ENCODE data around the gene TBC1D22A. TPM values are rescaled to one million over a fixed set of nuclear protein-coding genes. Genes with fewer than 3 reads are reported as not detected.

The TBC1D22A gene
- total RNA-seq, 1 donor from 2014 or later, result 28.9 TPM

GRCh38 chr22:47156352-47157092 lies 394.1 kb downstream of the TBC1D22A start:
- H3K4me1 Mint-ChIP-seq (ENCODE audit: unreplicated experiment), result peaks cover 1% of the 10 kb centered on the region
- no peaks in the 10 kb centered on the region for H3K9me3 Mint-ChIP-seq (ENCODE audit: unreplicated experiment)
- no peak overlapping the region for H3K27ac Mint-ChIP-seq (ENCODE audit: unreplicated experiment)
- H3K36me3 Mint-ChIP-seq (ENCODE audit: unreplicated experiment), result peaks cover 2% of the 10 kb centered on the region
- no peaks in the 10 kb centered on the region for H3K27me3 Mint-ChIP-seq (ENCODE audit: unreplicated experiment)
- TF ChIP-seq CTCF (IDR thresholded peaks at IDR 0.05), result no peak
- H3K4me3 Mint-ChIP-seq (ENCODE audit: unreplicated experiment), result no peak overlapping the region
- no peak for DNase-seq (ENCODE audit: extremely low spot score, unreplicated experiment)

GRCh38 chr22:47157093-47157420 lies 394.6 kb downstream of the TBC1D22A start:
- Mint-ChIP-seq H3K4me1 (ENCODE audit: unreplicated experiment) (no peaks in the 10 kb centered on the region), H3K27ac (ENCODE audit: unreplicated experiment) (no peak overlapping the region), H3K36me3 (ENCODE audit: unreplicated experiment) (peaks cover 2% of the 10 kb centered on the region), H3K4me3 (ENCODE audit: unreplicated experiment) (no peak overlapping the region), H3K27me3 (ENCODE audit: unreplicated experiment) (no peaks in the 10 kb centered on the region), H3K9me3 (ENCODE audit: unreplicated experiment) (no peaks in the 10 kb centered on the region)
- no peak for DNase-seq (ENCODE audit: extremely low spot score, unreplicated experiment)
- TF ChIP-seq CTCF (IDR thresholded peaks at IDR 0.05), result no peak

GRCh38 chr22:47157486-47158270 lies 395.2 kb downstream of the TBC1D22A start:
- H3K27ac Mint-ChIP-seq (ENCODE audit: unreplicated experiment), result no peak overlapping the region
- peaks cover 2% of the 10 kb centered on the region for H3K36me3 Mint-ChIP-seq (ENCODE audit: unreplicated experiment)
- no peaks in the 10 kb centered on the region for H3K4me1 Mint-ChIP-seq (ENCODE audit: unreplicated experiment)
- H3K9me3 Mint-ChIP-seq (ENCODE audit: unreplicated experiment), result no peaks in the 10 kb centered on the region
- no peak for DNase-seq (ENCODE audit: extremely low spot score, unreplicated experiment)
- H3K4me3 Mint-ChIP-seq (ENCODE audit: unreplicated experiment), result no peak overlapping the region
- H3K27me3 Mint-ChIP-seq (ENCODE audit: unreplicated experiment), result no peaks in the 10 kb centered on the region
- TF ChIP-seq CTCF (IDR thresholded peaks at IDR 0.05), result no peak

- no peak overlapping the region for H3K4me3 Mint-ChIP-seq (ENCODE audit: unreplicated experiment)
- peaks cover 2% of the 10 kb centered on the region for H3K36me3 Mint-ChIP-seq (ENCODE audit: unreplicated experiment)
- no peak overlapping the region for H3K27ac Mint-ChIP-seq (ENCODE audit: unreplicated experiment)
These were observed 396.0 kb downstream of the TBC1D22A start for GRCh38 chr22:47158457-47158856.

More at GRCh38 chr22:47158457-47158856, 396.0 kb downstream of the TBC1D22A start:
- Mint-ChIP-seq H3K4me1 (ENCODE audit: unreplicated experiment) (no peaks in the 10 kb centered on the region), H3K27me3 (ENCODE audit: unreplicated experiment) (no peaks in the 10 kb centered on the region), H3K9me3 (ENCODE audit: unreplicated experiment) (no peaks in the 10 kb centered on the region)
- TF ChIP-seq CTCF (IDR thresholded peaks at IDR 0.05), result no peak
- DNase-seq (ENCODE audit: extremely low spot score, unreplicated experiment), result no peak

All from osteocyte (in vitro differentiated cells).